HCT116 (cell line): Measurements from ENCODE around the gene VEPH1. TPM values are rescaled to one million over a fixed set of nuclear protein-coding genes. Genes with fewer than 3 reads are reported as not detected.

Experiments used
- ATAC-seq: fragments of 200-7000 bp; cut with Tn5 transposase; 2 replicates; pipeline ENCODE4 v1.9.1; 2020; ENCODE audit warnings: mild to moderate bottlenecking, moderate library complexity
- BruUV-seq: library from RNA; stranded (reverse); fragments of 400-500 nt; replicated peaks from 2 replicates; lab custom pipeline; 2021; lab: Mats Ljungman, UMichigan
- CTCF ChIA-PET: fragments of 300-600 bp; sonication (Branson Sonifier 250); formaldehyde crosslinking; loops from one replicate; lab custom pipeline; 2021; ENCODE audit warnings: antibody characterized with exemption; lab: Charles Lee
- POLR2A ChIA-PET: fragments of 300-600, 350-600 bp; sonication (Branson Sonifier 250); formaldehyde crosslinking; loops from one replicate; lab custom pipeline; 2021; ENCODE audit warnings: antibody characterized with exemption; lab: Charles Lee
- RAD21 ChIA-PET, 2 experiments: fragments of 300-600 bp; sonication (Branson Sonifier 250); formaldehyde crosslinking; loops; one replicate each; lab custom pipeline; 2023; ENCODE audit warnings: low total read pairs in 2 of 2; ENCODE audit not compliant: uncharacterized antibody in 2 of 2, unreplicated experiment in 2 of 2, low non-redundant PET in 1 of 2; lab: Charles Lee
- DNase-seq: peaks from one replicate; pipeline ENCODE4 v3.0.0-alpha.2; 2010; ENCODE audit warnings: low read depth, low spot score
- H2AFZ ChIP-seq: fragments of 200-600 bp; shearing (Covaris generic), sonication (generic); 2 replicates; pipeline ENCODE4 v1.6.1; 2017; ENCODE audit warnings: low read depth, mixed run types, mixed read lengths, antibody characterized with exemption, low read length; ENCODE audit not compliant: poor library complexity, severe bottlenecking
- H3K27ac ChIP-seq: 2 replicates; pipeline ENCODE4 v1.5.1; 2012; ENCODE audit warnings: low read depth, low read length
- H3K27me3 ChIP-seq: fragments of 200-600 bp; sonication (generic); 2 replicates; pipeline ENCODE4 v1.6.1; 2016; ENCODE audit warnings: mixed run types, low read length, mixed read lengths; ENCODE audit not compliant: insufficient read depth
- H3K36me3 ChIP-seq, 2 experiments: fragments of 200-500 bp in 1 of 2; fragments of 200-600 bp in 1 of 2; sonication (Bioruptor generic) in 1 of 2; sonication (generic) in 1 of 2; 2 replicates each; pipeline versions ENCODE4 v1.5.1 to v1.6.1; 2014 to 2016; ENCODE audit warnings: low read length in 2 of 2, inconsistent platforms in 1 of 2, mixed read lengths in 1 of 2, mixed run types in 1 of 2; ENCODE audit not compliant: insufficient read depth in 2 of 2, control insufficient read depth in 1 of 2
- H3K4me1 ChIP-seq, 2 experiments: fragments of 200-600 bp in 1 of 2; sonication (generic) in 1 of 2; 2 replicates each; pipeline versions ENCODE4 v1.5.1 to v1.6.1; 2012 to 2017; ENCODE audit warnings: low read length in 2 of 2, inconsistent platforms in 1 of 2, mild to moderate bottlenecking in 1 of 2, mixed read lengths in 1 of 2, mixed run types in 1 of 2, moderate library complexity in 1 of 2; ENCODE audit not compliant: insufficient read depth in 2 of 2, control insufficient read depth in 1 of 2
- H3K4me2 ChIP-seq: fragments of 200-600 bp; sonication (generic); 2 replicates; pipeline ENCODE4 v1.6.1; 2017; ENCODE audit warnings: mixed run types, low read length, mixed read lengths
- H3K4me3 ChIP-seq, 2 experiments: fragments of 200-600 bp in 1 of 2; sonication (generic) in 1 of 2; replicated peaks in 1 of 2; 2 replicates each; pipeline ENCODE4 v1.5.1; 2011 to 2016; ENCODE audit warnings: low read length in 2 of 2, control low read depth in 1 of 2, low read depth in 1 of 2, mild to moderate bottlenecking in 1 of 2, mixed read lengths in 1 of 2, mixed run types in 1 of 2
- H3K79me2 ChIP-seq: fragments of 200-600 bp; sonication (generic); 2 replicates; pipeline ENCODE4 v1.6.1; 2017; ENCODE audit warnings: mild to moderate bottlenecking, mixed run types, low read length, moderate library complexity, mixed read lengths; ENCODE audit not compliant: insufficient read depth
- H3K9ac ChIP-seq: fragments of 200-600 bp; sonication (generic); 2 replicates; pipeline ENCODE4 v1.6.1; 2016; ENCODE audit warnings: low read length, mixed read lengths
- H3K9me2 ChIP-seq: fragments of 200-600 bp; sonication (generic), shearing (Covaris generic); 2 replicates; pipeline ENCODE4 v1.6.1; 2017; ENCODE audit warnings: mixed run types, mild to moderate bottlenecking, moderate library complexity; ENCODE audit not compliant: insufficient read depth
- H3K9me3 ChIP-seq, 2 experiments: fragments of 200-500 bp in 1 of 2; fragments of 200-600 bp in 1 of 2; sonication (Bioruptor generic) in 1 of 2; sonication (generic) in 1 of 2; 2 replicates each; pipeline ENCODE4 v1.6.1; 2014 to 2017; ENCODE audit warnings: low read length in 2 of 2, mixed read lengths in 2 of 2, inconsistent platforms in 1 of 2, low read depth in 1 of 2, mild to moderate bottlenecking in 1 of 2, mixed run types in 1 of 2, moderate library complexity in 1 of 2; ENCODE audit not compliant: control insufficient read depth in 1 of 2, insufficient read depth in 1 of 2
- H4K20me1 ChIP-seq: fragments of 200-600 bp; sonication (generic), shearing (Covaris generic); 2 replicates; pipeline ENCODE4 v1.6.1; 2017; ENCODE audit warnings: mixed run types, mild to moderate bottlenecking, moderate library complexity; ENCODE audit not compliant: insufficient read depth
- CEBPB ChIP-seq: IDR thresholded peaks from 2 replicates; pipeline ENCODE4 v1.6.1; 2012; ENCODE audit warnings: low read depth
- EZH2 ChIP-seq: fragments of 200-600 bp; sonication (generic); IDR thresholded peaks from 2 replicates; pipeline ENCODE4 v1.6.1; 2017; ENCODE audit warnings: antibody characterized with exemption, mixed run types
- POLR2A ChIP-seq: IDR thresholded peaks from 2 replicates; pipeline ENCODE4 v1.7.0; 2011; ENCODE audit warnings: borderline replicate concordance; ENCODE audit not compliant: insufficient read depth, insufficient read length; ENCODE audit errors: extremely low read depth
- ZFX ChIP-seq: fragments of 450-650 bp; IDR thresholded peaks from 2 replicates; pipeline ENCODE4 v1.6.1; 2017
- intact Hi-C: fragments of 100-400 bp; cut with micrococcal nuclease; formaldehyde crosslinking; loops from 2 replicates; pipeline ENCODE4 v1.10.0; 2022
- total RNA-seq: library from RNA; stranded (reverse); gene quantifications from one replicate; pipeline ENCODE4 v1.2.1, GENCODE V29; 2021; ENCODE audit not compliant: unreplicated experiment
- TF ChIP-seq, protein P1 (sequence below), 3 experiments: fragments of 200-600 bp in 1 of 3; sonication (generic) in 1 of 3; IDR thresholded peaks in 2 of 3; conservative IDR thresholded peaks in 1 of 3; 2 replicates each; pipeline ENCODE4 v1.5.1; 2012 to 2017; ENCODE audit warnings: low read depth in 2 of 3, low read length in 2 of 3, antibody characterized with exemption in 1 of 3, borderline replicate concordance in 1 of 3, control low read depth in 1 of 3, mild to moderate bottlenecking in 1 of 3, mixed read lengths in 1 of 3, mixed run types in 1 of 3, moderate library complexity in 1 of 3; ENCODE audit not compliant: insufficient read depth in 1 of 3
- TF ChIP-seq, protein P2 (sequence below): IDR thresholded peaks from 2 replicates; pipeline ENCODE4 v1.6.1; 2012

The VEPH1 gene
- total RNA-seq, 1 experiment from 2014 or later, result 4.9 TPM

DNA sequence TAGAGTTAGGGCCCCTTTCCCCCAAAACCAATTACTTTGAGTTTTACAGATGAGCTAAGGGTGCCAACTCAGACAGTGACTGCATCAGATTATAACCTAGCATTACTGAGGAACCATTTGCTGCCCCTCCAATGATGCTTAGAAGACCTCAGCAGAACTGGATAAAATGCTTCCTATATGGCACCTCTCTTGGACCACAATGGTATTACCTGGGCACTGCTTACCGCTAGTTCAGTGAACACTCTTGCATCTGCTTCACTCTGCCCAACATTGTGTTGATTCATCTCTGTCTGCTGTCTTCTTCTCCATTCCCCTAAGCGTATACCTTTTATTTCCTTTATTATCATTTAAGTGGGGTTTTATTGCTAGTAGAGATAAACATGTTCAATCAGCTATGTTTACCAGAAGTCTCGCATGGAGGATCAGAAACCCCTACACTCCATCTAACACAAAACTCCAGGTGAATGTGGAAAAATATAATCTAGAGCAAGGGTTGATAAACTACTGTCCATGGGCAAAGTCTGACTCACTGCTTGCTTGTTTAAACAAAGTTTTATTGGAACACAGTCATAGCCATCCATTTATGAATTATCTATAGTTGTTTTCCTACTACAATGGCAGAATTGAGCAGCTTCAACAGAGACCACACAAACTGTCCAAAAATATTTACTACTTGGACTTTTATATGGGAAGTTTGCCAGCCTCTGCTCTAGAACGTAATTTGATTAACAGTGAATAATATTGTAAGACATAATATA is 166.8 kb downstream of the VEPH1 start:
- Histone ChIP-seq H3K36me3 (no peaks in the 10 kb centered on the region), H3K9ac (no peak overlapping the region), H3K4me3 (no peak overlapping the region), H3K4me1 (no peaks in the 10 kb centered on the region), H3K27ac (no peak overlapping the region), H3K9me3 (no peaks in the 10 kb centered on the region), H2AFZ (no peak overlapping the region), H3K27me3 (no peaks in the 10 kb centered on the region), H4K20me1 (no peaks in the 10 kb centered on the region), H3K4me2 (no peak overlapping the region), H3K9me2 (no peaks in the 10 kb centered on the region), H3K79me2 (no peaks in the 10 kb centered on the region)
- POLR2A ChIA-PET, result no interaction called here
- TF ChIP-seq, protein P1, sequence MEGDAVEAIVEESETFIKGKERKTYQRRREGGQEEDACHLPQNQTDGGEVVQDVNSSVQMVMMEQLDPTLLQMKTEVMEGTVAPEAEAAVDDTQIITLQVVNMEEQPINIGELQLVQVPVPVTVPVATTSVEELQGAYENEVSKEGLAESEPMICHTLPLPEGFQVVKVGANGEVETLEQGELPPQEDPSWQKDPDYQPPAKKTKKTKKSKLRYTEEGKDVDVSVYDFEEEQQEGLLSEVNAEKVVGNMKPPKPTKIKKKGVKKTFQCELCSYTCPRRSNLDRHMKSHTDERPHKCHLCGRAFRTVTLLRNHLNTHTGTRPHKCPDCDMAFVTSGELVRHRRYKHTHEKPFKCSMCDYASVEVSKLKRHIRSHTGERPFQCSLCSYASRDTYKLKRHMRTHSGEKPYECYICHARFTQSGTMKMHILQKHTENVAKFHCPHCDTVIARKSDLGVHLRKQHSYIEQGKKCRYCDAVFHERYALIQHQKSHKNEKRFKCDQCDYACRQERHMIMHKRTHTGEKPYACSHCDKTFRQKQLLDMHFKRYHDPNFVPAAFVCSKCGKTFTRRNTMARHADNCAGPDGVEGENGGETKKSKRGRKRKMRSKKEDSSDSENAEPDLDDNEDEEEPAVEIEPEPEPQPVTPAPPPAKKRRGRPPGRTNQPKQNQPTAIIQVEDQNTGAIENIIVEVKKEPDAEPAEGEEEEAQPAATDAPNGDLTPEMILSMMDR (IDR thresholded peaks at IDR 0.05 in 2 of 3, conservative IDR thresholded peaks at IDR 0.05 in 1 of 3; ENCODE audit: borderline replicate concordance in 1 of 3, insufficient read depth in 1 of 3, low read depth in 2 of 3, low read length in 2 of 3), result no peak
- TF ChIP-seq EZH2 (no peak), POLR2A (no peak)
- DNase-seq (no peak), ATAC-seq (no peak)
- CTCF ChIA-PET, result no interaction called here
- intact Hi-C loops, result no loop called here
- BruUV-seq, result no TSS peak
- RAD21 ChIA-PET, result no interaction called here

DNA sequence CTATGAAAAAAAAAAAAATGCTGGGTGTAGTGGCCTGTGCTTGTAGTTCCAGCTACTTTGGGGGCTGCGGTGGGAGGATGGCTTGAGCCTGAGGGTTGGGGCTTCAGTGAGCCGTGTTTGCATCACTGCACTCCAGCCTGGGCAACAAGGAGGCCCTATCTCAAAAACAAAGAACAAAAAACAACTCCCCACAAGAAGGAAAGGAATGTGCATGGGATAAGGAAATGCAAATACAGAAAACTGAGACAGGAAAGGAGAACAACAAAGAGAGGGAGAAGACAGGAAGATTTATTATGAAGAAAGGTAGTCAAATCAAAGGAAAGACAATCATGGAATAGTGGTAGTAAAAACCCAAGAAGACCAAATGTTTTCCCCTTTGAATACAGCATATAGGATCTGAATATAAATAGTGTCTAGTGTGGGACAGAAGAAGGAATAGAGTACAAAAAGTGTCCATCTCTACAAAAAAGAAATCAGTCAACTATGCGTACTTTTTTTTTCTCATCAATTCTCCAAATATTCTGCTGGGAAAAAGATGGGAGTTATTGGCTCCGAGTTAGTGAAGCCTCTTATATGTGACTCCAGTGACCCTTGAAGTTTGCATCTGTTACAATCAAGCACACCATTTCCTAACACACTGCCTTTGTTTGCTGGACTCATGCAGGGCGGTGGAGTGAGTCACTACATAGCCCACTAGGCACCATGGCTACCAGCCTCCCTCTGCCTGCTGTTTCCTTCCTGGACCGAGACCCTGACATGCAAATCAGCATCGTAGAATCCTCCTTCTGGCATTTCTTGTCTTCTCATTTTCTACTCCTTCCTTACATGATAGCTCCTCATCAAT is 167.8 kb downstream of the VEPH1 start:
- no peak overlapping the region for H3K4me2 ChIP-seq
- DNase-seq, result no peak
- no peak overlapping the region for H3K4me3 ChIP-seq
- no TSS peak for BruUV-seq
- H3K27me3 ChIP-seq, result no peaks in the 10 kb centered on the region
- no peak for ATAC-seq
- no peaks in the 10 kb centered on the region for H3K36me3 ChIP-seq
- no peaks in the 10 kb centered on the region for H3K9me2 ChIP-seq
- TF ChIP-seq CEBPB, result no peak
- no peak for TF ChIP-seq ZFX
- TF ChIP-seq, protein P2, sequence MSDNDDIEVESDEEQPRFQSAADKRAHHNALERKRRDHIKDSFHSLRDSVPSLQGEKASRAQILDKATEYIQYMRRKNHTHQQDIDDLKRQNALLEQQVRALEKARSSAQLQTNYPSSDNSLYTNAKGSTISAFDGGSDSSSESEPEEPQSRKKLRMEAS, result no peak
- no peaks in the 10 kb centered on the region for H3K79me2 ChIP-seq
- intact Hi-C loops, result no loop called here
- no peaks in the 10 kb centered on the region for H3K9me3 ChIP-seq
- RAD21 ChIA-PET, result no interaction called here
- CTCF ChIA-PET, result no interaction called here
- no peak overlapping the region for H3K9ac ChIP-seq
- no peaks in the 10 kb centered on the region for H4K20me1 ChIP-seq
- no peak overlapping the region for H3K27ac ChIP-seq
- POLR2A ChIA-PET, result no interaction called here
- no peak overlapping the region for H2AFZ ChIP-seq
- no peaks in the 10 kb centered on the region for H3K4me1 ChIP-seq
